WTC11 (cell line): ENCODE results near the gene SGO2. TPM values are rescaled to one million over a fixed set of nuclear protein-coding genes. Genes with fewer than 3 reads are reported as not detected.

ENCODE experiments used
- ATAC-seq: fragments of 200-7000 bp; cut with Tn5 transposase; 2 replicates; pipeline ENCODE4 v1.10.0; 2021; ENCODE audit warnings: mild to moderate bottlenecking, moderate library complexity
- CTCF ChIA-PET: fragments of 300-600 bp; sonication (Branson Sonifier 250); formaldehyde crosslinking; loops from one replicate; lab custom pipeline; 2021; ENCODE audit warnings: antibody characterized with exemption; lab: Charles Lee
- POLR2A ChIA-PET: fragments of 350-600 bp; sonication (Branson Sonifier 250); formaldehyde crosslinking; loops from one replicate; lab custom pipeline; 2021; ENCODE audit warnings: antibody characterized with exemption; lab: Charles Lee
- DNase-seq: peaks from one replicate; pipeline ENCODE4 v3.0.0; 2021; ENCODE audit warnings: low spot score
- H3K27ac Mint-ChIP-seq: 2 replicates; pipeline ENCODE4 v1.8.0; 2021; ENCODE audit warnings: mixed read lengths
- H3K27me3 Mint-ChIP-seq: 2 replicates; pipeline ENCODE4 v1.8.0; 2021; ENCODE audit warnings: low read depth, mild to moderate bottlenecking, moderate library complexity, mixed read lengths
- H3K36me3 Mint-ChIP-seq: 2 replicates; pipeline ENCODE4 v1.8.0; 2021; ENCODE audit warnings: mixed read lengths
- H3K4me1 Mint-ChIP-seq: 2 replicates; pipeline ENCODE4 v1.8.0; 2022; ENCODE audit warnings: mixed read lengths
- H3K4me3 Mint-ChIP-seq: 2 replicates; pipeline ENCODE4 v1.8.0; 2021; ENCODE audit warnings: mild to moderate bottlenecking, moderate library complexity, mixed read lengths
- H3K9me3 Mint-ChIP-seq: 2 replicates; pipeline ENCODE4 v1.8.0; 2021; ENCODE audit warnings: mixed read lengths
- ARID4B ChIP-seq: sonication (generic); formaldehyde crosslinking; IDR thresholded peaks from 2 replicates; pipeline ENCODE4 v1.8.0; 2023; ENCODE audit warnings: missing genetic modification reagents, mild to moderate bottlenecking, borderline replicate concordance
- ATF1 ChIP-seq: sonication (generic); formaldehyde crosslinking; IDR thresholded peaks from 2 replicates; pipeline ENCODE4 v1.8.1; 2023; ENCODE audit warnings: mild to moderate bottlenecking, moderate library complexity, missing genetic modification reagents
- CDX4 ChIP-seq: fragments of 250-450 bp; sonication (Bioruptor Pico); IDR thresholded peaks from 2 replicates; pipeline ENCODE4 v1.9.0; 2021; ENCODE audit warnings: moderate library complexity, mild to moderate bottlenecking, inconsistent platforms, borderline replicate concordance
- ERG ChIP-seq: fragments of 250-450 bp; sonication (Bioruptor Pico); IDR thresholded peaks from 2 replicates; pipeline ENCODE4 v1.8.0; 2021; ENCODE audit warnings: mild to moderate bottlenecking
- ESRRA ChIP-seq: sonication (generic); formaldehyde crosslinking; IDR thresholded peaks from 2 replicates; pipeline ENCODE4 v1.8.1; 2022; ENCODE audit warnings: mild to moderate bottlenecking, missing genetic modification reagents, borderline replicate concordance
- ETV6 ChIP-seq: sonication (generic); formaldehyde crosslinking; IDR thresholded peaks from 2 replicates; pipeline ENCODE4 v1.8.1; 2022; ENCODE audit warnings: mild to moderate bottlenecking, missing genetic modification reagents
- FOXK1 ChIP-seq: sonication (generic); formaldehyde crosslinking; IDR thresholded peaks from 2 replicates; pipeline ENCODE4 v1.8.0; 2022; ENCODE audit warnings: mild to moderate bottlenecking, moderate library complexity, missing genetic modification reagents
- FOXP1 ChIP-seq: sonication (generic); formaldehyde crosslinking; IDR thresholded peaks from 2 replicates; pipeline ENCODE4 v1.8.0; 2022; ENCODE audit warnings: missing genetic modification reagents, mild to moderate bottlenecking, moderate library complexity, borderline replicate concordance
- GABPB1 ChIP-seq: sonication (generic); formaldehyde crosslinking; IDR thresholded peaks from 2 replicates; pipeline ENCODE4 v1.8.1; 2023; ENCODE audit warnings: mild to moderate bottlenecking, missing genetic modification reagents
- IRF1 ChIP-seq: sonication (generic); formaldehyde crosslinking; IDR thresholded peaks from 2 replicates; pipeline ENCODE4 v1.8.0; 2023; ENCODE audit warnings: missing genetic modification reagents
- IRF2 ChIP-seq: sonication (generic); formaldehyde crosslinking; IDR thresholded peaks from 2 replicates; pipeline ENCODE4 v1.8.0; 2022; ENCODE audit warnings: low read depth, missing genetic modification reagents, borderline replicate concordance
- NR2C2 ChIP-seq: sonication (generic); formaldehyde crosslinking; IDR thresholded peaks from 2 replicates; pipeline ENCODE4 v1.8.0; 2022; ENCODE audit warnings: mild to moderate bottlenecking, missing genetic modification reagents
- PREB ChIP-seq: sonication (generic); formaldehyde crosslinking; IDR thresholded peaks from 2 replicates; pipeline ENCODE4 v1.8.1; 2022; ENCODE audit warnings: mild to moderate bottlenecking, missing genetic modification reagents, moderate library complexity, borderline replicate concordance
- PRRX2 ChIP-seq: fragments of 250-450 bp; sonication (Bioruptor Pico); IDR thresholded peaks from 2 replicates; pipeline ENCODE4 v1.8.0; 2021; ENCODE audit warnings: mild to moderate bottlenecking
- TCF7 ChIP-seq: sonication (generic); formaldehyde crosslinking; IDR thresholded peaks from 2 replicates; pipeline ENCODE4 v1.8.0; 2022; ENCODE audit warnings: mild to moderate bottlenecking, low read depth, missing genetic modification reagents, moderate library complexity
- TEAD1 ChIP-seq: sonication (generic); formaldehyde crosslinking; IDR thresholded peaks from 2 replicates; pipeline ENCODE4 v1.8.0; 2022; ENCODE audit warnings: mild to moderate bottlenecking, missing genetic modification reagents
- TEAD4 ChIP-seq: sonication (generic); formaldehyde crosslinking; IDR thresholded peaks from 2 replicates; pipeline ENCODE4 v1.8.0; 2022; ENCODE audit warnings: mild to moderate bottlenecking, missing genetic modification reagents
- TP53 ChIP-seq: sonication (generic); formaldehyde crosslinking; IDR thresholded peaks from 2 replicates; pipeline ENCODE4 v1.8.1; 2023; ENCODE audit warnings: mild to moderate bottlenecking, missing genetic modification reagents
- ZBTB43 ChIP-seq: sonication (generic); formaldehyde crosslinking; IDR thresholded peaks from 2 replicates; pipeline ENCODE4 v1.8.1; 2023; ENCODE audit warnings: mild to moderate bottlenecking, missing genetic modification reagents
- ZNF121 ChIP-seq: sonication (generic); formaldehyde crosslinking; IDR thresholded peaks from 2 replicates; pipeline ENCODE4 v1.8.0; 2023; ENCODE audit warnings: missing genetic modification reagents
- ZNF138 ChIP-seq: sonication (generic); formaldehyde crosslinking; conservative IDR thresholded peaks from 2 replicates; pipeline ENCODE4 v1.8.1; 2022; ENCODE audit warnings: mild to moderate bottlenecking, moderate library complexity, missing genetic modification reagents
- ZNF232 ChIP-seq: sonication (generic); formaldehyde crosslinking; IDR thresholded peaks from 2 replicates; pipeline ENCODE4 v1.8.0; 2022; ENCODE audit warnings: mild to moderate bottlenecking, missing genetic modification reagents
- ZNF416 ChIP-seq: fragments of 250-450 bp; sonication (Bioruptor Pico); IDR thresholded peaks from 2 replicates; pipeline ENCODE4 v1.9.0; 2021; ENCODE audit warnings: mild to moderate bottlenecking, inconsistent platforms
- ZSCAN18 ChIP-seq: fragments of 250-450 bp; sonication (Bioruptor Pico); IDR thresholded peaks from 2 replicates; pipeline ENCODE4 v2.1.2; 2022; ENCODE audit warnings: mild to moderate bottlenecking, moderate library complexity
- total RNA-seq: library from RNA; stranded (reverse); gene quantifications from 3 replicates; pipeline ENCODE4 v1.2.3, GENCODE V29; 2021

The SGO2 gene
- total RNA-seq, 1 experiment from 2014 or later = 34.1 TPM

- DNase-seq = no peak
- Mint-ChIP-seq H3K27ac (no peak overlapping the region), H3K27me3 (peaks cover 24% of the 10 kb centered on the region), H3K9me3 (no peaks in the 10 kb centered on the region), H3K4me1 (peaks cover 10% of the 10 kb centered on the region), H3K4me3 (peak overlapping the region; percentile 83), H3K36me3 (no peaks in the 10 kb centered on the region)
- ChIA-PET CTCF (interaction anchor here (0.8 to 3.1 kb wide), 15 partner anchors 31 to 203 kb away, joined by 3 to 38 read pairs (median 6); partner anchors contain the start of gene KCTD18), POLR2A (no interaction called here)
- no peak for ATAC-seq
- TF ChIP-seq TEAD1 (CRISPR knock-in tag) (no peak), ARID4B (CRISPR knock-in tag) (no peak), ERG (CRISPR knock-in tag) (no peak), ATF1 (CRISPR knock-in tag) (no peak), FOXK1 (no peak), ETV6 (CRISPR knock-in tag) (no peak), GABPB1 (CRISPR knock-in tag) (no peak), ZBTB43 (no peak), NR2C2 (no peak), ZNF121 (no peak), PRRX2 (no peak), FOXP1 (CRISPR knock-in tag) (no peak), ZNF416 (CRISPR knock-in tag) (no peak), IRF1 (CRISPR knock-in tag) (no peak), ZSCAN18 (no peak)
These were observed 61.1 kb downstream of the SGO2 start for GRCh38 chr2:200587007-200587616.

- no peaks in the 10 kb centered on the region for H3K9me3 Mint-ChIP-seq
- CTCF ChIA-PET = interaction anchor here (3.1 kb wide), 1 partner anchor 116 kb away, joined by 38 read pairs; no protein-coding TSS in a partner anchor
- no peak overlapping the region for H3K4me3 Mint-ChIP-seq
- TF ChIP-seq ZNF232 (no peak), ETV6 (CRISPR knock-in tag) (no peak), IRF2 (CRISPR knock-in tag) (no peak), PREB (CRISPR knock-in tag) (no peak), TEAD4 (CRISPR knock-in tag) (no peak), ESRRA (CRISPR knock-in tag) (no peak), TCF7 (CRISPR knock-in tag) (no peak), TP53 (no peak), ZNF138 (CRISPR knock-in tag) (no peak), CDX4 (no peak)
These were observed 62.2 kb downstream of the SGO2 start for GRCh38 chr2:200588076-200588678.

More at GRCh38 chr2:200588076-200588678, 62.2 kb downstream of the SGO2 start:
- Mint-ChIP-seq H3K27ac (no peak overlapping the region), H3K4me1 (peaks cover 10% of the 10 kb centered on the region), H3K27me3 (peaks cover 24% of the 10 kb centered on the region), H3K36me3 (no peaks in the 10 kb centered on the region)
- POLR2A ChIA-PET = no interaction called here
- DNase-seq (no peak), ATAC-seq (no peak)
